ENCODE measurements around the gene CDH3. TPM values are rescaled to one million over a fixed set of nuclear protein-coding genes. Genes with fewer than 3 reads are reported as not detected.

CDH3 gene
- total and polyA plus RNA-seq, 2 of the 13 experiments (the other 11 are each of a cell fraction or from before 2014, with no cell fraction given): 0.11 TPM; not detected in 1

- TF ChIP-seq CEBPZ (IDR thresholded peaks at IDR 0.05; ENCODE audit: low read length): no peak
- TF ChIP-seq JARID2 (CRISPR knock-in tag; IDR thresholded peaks at IDR 0.05; ENCODE audit: insufficient replicate concordance): no peak
- TF ChIP-seq BRCA1 (CRISPR knock-in tag; IDR thresholded peaks at IDR 0.05): no peak
- no peak for TF ChIP-seq GLMP (CRISPR knock-in tag; IDR thresholded peaks at IDR 0.05; ENCODE audit: borderline replicate concordance)
- no peak for TF ChIP-seq ZNF260 (CRISPR knock-in tag; IDR thresholded peaks at IDR 0.05; ENCODE audit: borderline replicate concordance, low read depth)
- no peak for TF ChIP-seq CBX1 (IDR thresholded peaks at IDR 0.05; ENCODE audit: low read depth)
- peak; percentile 53; the same call in 1 of the 2 replicates for TF ChIP-seq ZBTB38 (CRISPR knock-in tag; IDR thresholded peaks at IDR 0.05)
- peak; percentile 57; the same call in 1 of the 2 replicates for TF ChIP-seq ZNF274 (CRISPR knock-in tag; IDR thresholded peaks at IDR 0.05)
- TF ChIP-seq NKX3-1 (CRISPR knock-in tag; IDR thresholded peaks at IDR 0.05): no peak
- TF ChIP-seq RNF2 (conservative IDR thresholded peaks at IDR 0.05; ENCODE audit: low read depth): no peak
- TF ChIP-seq POLR2AphosphoS2 (IDR thresholded peaks at IDR 0.05; ENCODE audit: low read depth, low read length): no peak
- TF ChIP-seq FOXP1 (IDR thresholded peaks at IDR 0.05): no peak
- no peak for TF ChIP-seq FOXP1 (CRISPR knock-in tag; IDR thresholded peaks at IDR 0.05)
- TF ChIP-seq ZNF354B (CRISPR knock-in tag; IDR thresholded peaks at IDR 0.05): no peak
- no peak for TF ChIP-seq FOXM1 (CRISPR knock-in tag; IDR thresholded peaks at IDR 0.05)
- no peak for TF ChIP-seq RCOR2 (CRISPR knock-in tag; IDR thresholded peaks at IDR 0.05)
- no peak for TF ChIP-seq ZNF263 (CRISPR knock-in tag; IDR thresholded peaks at IDR 0.05)
- no peak for TF ChIP-seq PTBP1 (IDR thresholded peaks at IDR 0.05; ENCODE audit: low read depth, low read length, poor library complexity, severe bottlenecking)
- no peak for TF ChIP-seq ZKSCAN1 (IDR thresholded peaks at IDR 0.05; ENCODE audit: low read length)
- TF ChIP-seq ZNF556 (CRISPR knock-in tag; IDR thresholded peaks at IDR 0.05; ENCODE audit: borderline replicate concordance): no peak; the same call in 1 of the 2 replicates
- peak; percentile 86 for TF ChIP-seq HES4 (CRISPR knock-in tag; IDR thresholded peaks at IDR 0.05; ENCODE audit: borderline replicate concordance)
- no peak for TF ChIP-seq HHEX (CRISPR knock-in tag; IDR thresholded peaks at IDR 0.05)
- TF ChIP-seq ZEB1 (IDR thresholded peaks at IDR 0.05; ENCODE audit: insufficient replicate concordance, low read depth): peak; percentile 99
- no peak for TF ChIP-seq PBX3 (CRISPR knock-in tag; IDR thresholded peaks at IDR 0.05; ENCODE audit: borderline replicate concordance)
Observed at GRCh38 chr16:68737046-68737729, 92.1 kb downstream of the CDH3 start, which contains the start of gene CDH1 (continued).
